OCI-M2 (cell line): ENCODE measurements around the gene CCDC78.

ENCODE experiments used
- DNase-seq: peaks from one replicate; lab custom pipeline; 2025; ENCODE audit not compliant: unreplicated experiment; lab: John Stamatoyannopoulos, UW

Gene CCDC78

GRCh38 chr16:679814-680624, 46.2 kb downstream of the CCDC78 start, which contains the start of gene STUB1:
Gene STUB1 (plus strand): TSS chr16:680410. CDS start chr16:680526, 116 bp downstream.
- peak; percentile 25 for DNase-seq

- DNase-seq: peak; percentile 10
These were observed 47.1 kb downstream of the CCDC78 start for GRCh38 chr16:678858-679813.

- no peak for DNase-seq
These were observed 47.9 kb downstream of the CCDC78 start for GRCh38 chr16:678209-678857.

GRCh38 chr16:677316-678190, 48.7 kb downstream of the CCDC78 start:
- DNase-seq: no peak

GRCh38 chr16:676913-677312, 49.3 kb downstream of the CCDC78 start:
- no peak for DNase-seq

- DNase-seq: no peak
These were observed 49.7 kb downstream of the CCDC78 start for GRCh38 chr16:676565-676902.

GRCh38 chr16:675884-676564, 50.2 kb downstream of the CCDC78 start:
- DNase-seq: no peak

GRCh38 chr16:674968-675883, 51.0 kb downstream of the CCDC78 start, which contains the start of gene RHBDL1:
Gene RHBDL1 (plus strand): TSS chr16:675671. CDS start chr16:675791, 120 bp downstream.
- no peak for DNase-seq

- DNase-seq: no peak
These were observed 51.9 kb downstream of the CCDC78 start for GRCh38 chr16:674214-674881.

GRCh38 chr16:673399-673991, 52.7 kb downstream of the CCDC78 start:
- no peak for DNase-seq

GRCh38 chr16:672851-673250, 53.4 kb downstream of the CCDC78 start:
- no peak for DNase-seq
